ENCODE results near the gene PRR14.

PRR14 gene

DNA sequence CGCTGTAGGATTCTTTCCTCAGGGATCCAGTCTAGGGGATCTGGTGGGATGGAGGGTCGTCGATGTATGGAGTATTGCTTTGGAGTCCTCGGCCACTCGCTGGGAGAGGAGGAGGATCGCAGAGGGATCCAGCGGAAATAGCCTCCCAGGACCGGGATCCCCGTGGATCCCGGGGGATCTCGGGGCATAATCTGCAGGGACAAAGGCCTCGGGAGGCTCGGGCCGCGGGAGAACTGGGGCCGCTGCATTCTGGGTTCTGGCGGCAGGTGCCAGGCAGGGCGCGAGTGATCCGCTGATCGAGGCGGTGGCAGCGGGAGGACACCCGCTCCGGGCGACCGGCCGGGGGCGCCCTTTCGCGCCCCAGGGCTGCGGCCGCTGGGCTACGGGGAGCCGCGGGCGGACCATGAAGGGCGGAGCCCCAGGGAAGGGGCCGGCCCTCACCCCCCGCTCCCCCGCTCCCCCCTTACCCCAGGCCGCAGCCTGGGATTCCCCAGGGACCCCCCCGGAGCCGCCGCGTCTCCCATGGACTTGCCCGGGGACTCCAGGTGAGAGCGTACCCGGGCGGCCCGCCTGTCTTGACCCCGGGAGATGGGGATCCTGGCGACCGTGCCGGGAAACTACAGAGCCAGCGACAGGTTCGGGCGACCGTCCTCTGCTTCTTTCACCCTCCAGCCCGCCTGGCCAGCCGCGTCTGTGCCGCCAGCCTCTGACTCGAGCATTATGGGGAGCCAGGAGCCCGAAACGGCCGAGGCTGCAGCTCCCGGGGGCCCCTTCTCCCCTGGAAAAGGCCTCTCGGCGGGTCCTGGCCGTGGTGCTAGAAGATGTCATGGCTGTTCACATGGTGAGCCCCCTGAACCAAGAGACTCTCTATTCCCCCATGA, 604 bp downstream of the PRR14 start (continued):
- TF ChIP-seq, protein P1, sequence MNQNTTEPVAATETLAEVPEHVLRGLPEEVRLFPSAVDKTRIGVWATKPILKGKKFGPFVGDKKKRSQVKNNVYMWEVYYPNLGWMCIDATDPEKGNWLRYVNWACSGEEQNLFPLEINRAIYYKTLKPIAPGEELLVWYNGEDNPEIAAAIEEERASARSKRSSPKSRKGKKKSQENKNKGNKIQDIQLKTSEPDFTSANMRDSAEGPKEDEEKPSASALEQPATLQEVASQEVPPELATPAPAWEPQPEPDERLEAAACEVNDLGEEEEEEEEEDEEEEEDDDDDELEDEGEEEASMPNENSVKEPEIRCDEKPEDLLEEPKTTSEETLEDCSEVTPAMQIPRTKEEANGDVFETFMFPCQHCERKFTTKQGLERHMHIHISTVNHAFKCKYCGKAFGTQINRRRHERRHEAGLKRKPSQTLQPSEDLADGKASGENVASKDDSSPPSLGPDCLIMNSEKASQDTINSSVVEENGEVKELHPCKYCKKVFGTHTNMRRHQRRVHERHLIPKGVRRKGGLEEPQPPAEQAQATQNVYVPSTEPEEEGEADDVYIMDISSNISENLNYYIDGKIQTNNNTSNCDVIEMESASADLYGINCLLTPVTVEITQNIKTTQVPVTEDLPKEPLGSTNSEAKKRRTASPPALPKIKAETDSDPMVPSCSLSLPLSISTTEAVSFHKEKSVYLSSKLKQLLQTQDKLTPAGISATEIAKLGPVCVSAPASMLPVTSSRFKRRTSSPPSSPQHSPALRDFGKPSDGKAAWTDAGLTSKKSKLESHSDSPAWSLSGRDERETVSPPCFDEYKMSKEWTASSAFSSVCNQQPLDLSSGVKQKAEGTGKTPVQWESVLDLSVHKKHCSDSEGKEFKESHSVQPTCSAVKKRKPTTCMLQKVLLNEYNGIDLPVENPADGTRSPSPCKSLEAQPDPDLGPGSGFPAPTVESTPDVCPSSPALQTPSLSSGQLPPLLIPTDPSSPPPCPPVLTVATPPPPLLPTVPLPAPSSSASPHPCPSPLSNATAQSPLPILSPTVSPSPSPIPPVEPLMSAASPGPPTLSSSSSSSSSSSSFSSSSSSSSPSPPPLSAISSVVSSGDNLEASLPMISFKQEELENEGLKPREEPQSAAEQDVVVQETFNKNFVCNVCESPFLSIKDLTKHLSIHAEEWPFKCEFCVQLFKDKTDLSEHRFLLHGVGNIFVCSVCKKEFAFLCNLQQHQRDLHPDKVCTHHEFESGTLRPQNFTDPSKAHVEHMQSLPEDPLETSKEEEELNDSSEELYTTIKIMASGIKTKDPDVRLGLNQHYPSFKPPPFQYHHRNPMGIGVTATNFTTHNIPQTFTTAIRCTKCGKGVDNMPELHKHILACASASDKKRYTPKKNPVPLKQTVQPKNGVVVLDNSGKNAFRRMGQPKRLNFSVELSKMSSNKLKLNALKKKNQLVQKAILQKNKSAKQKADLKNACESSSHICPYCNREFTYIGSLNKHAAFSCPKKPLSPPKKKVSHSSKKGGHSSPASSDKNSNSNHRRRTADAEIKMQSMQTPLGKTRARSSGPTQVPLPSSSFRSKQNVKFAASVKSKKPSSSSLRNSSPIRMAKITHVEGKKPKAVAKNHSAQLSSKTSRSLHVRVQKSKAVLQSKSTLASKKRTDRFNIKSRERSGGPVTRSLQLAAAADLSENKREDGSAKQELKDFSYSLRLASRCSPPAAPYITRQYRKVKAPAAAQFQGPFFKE (tag by site-specific recombination; IDR thresholded peaks at IDR 0.05; ENCODE audit: borderline replicate concordance) = no peak
- TF ChIP-seq ZNF48 (tag by site-specific recombination; IDR thresholded peaks at IDR 0.05) = no peak
- 0 out of 2 replicates have a peak, but pooled peaks have one; percentile 16 for TF ChIP-seq ZEB2 (tag by site-specific recombination; IDR thresholded peaks at IDR 0.05)
- no peak for TF ChIP-seq ZNF311 (tag by site-specific recombination; IDR thresholded peaks at IDR 0.05; ENCODE audit: borderline replicate concordance)
- no peak for TF ChIP-seq BCL11A (tag by site-specific recombination; IDR thresholded peaks at IDR 0.05; ENCODE audit: low read depth)
- no peak for TF ChIP-seq ZNF776 (tag by site-specific recombination; IDR thresholded peaks at IDR 0.05; ENCODE audit: borderline replicate concordance)
- peak; percentile 64; the same call in 1 of the 2 replicates for TF ChIP-seq ZNF660 (tag by site-specific recombination; IDR thresholded peaks at IDR 0.05)
- TF ChIP-seq ZNF843 (tag by site-specific recombination; IDR thresholded peaks at IDR 0.05) = no peak; the same call in 1 of the 2 replicates
- no peak for TF ChIP-seq ZSCAN16 (tag by site-specific recombination; IDR thresholded peaks at IDR 0.05)
- TF ChIP-seq ZFP3 (tag by site-specific recombination; IDR thresholded peaks at IDR 0.05; ENCODE audit: low read depth) = no peak
- TF ChIP-seq, protein P2, sequence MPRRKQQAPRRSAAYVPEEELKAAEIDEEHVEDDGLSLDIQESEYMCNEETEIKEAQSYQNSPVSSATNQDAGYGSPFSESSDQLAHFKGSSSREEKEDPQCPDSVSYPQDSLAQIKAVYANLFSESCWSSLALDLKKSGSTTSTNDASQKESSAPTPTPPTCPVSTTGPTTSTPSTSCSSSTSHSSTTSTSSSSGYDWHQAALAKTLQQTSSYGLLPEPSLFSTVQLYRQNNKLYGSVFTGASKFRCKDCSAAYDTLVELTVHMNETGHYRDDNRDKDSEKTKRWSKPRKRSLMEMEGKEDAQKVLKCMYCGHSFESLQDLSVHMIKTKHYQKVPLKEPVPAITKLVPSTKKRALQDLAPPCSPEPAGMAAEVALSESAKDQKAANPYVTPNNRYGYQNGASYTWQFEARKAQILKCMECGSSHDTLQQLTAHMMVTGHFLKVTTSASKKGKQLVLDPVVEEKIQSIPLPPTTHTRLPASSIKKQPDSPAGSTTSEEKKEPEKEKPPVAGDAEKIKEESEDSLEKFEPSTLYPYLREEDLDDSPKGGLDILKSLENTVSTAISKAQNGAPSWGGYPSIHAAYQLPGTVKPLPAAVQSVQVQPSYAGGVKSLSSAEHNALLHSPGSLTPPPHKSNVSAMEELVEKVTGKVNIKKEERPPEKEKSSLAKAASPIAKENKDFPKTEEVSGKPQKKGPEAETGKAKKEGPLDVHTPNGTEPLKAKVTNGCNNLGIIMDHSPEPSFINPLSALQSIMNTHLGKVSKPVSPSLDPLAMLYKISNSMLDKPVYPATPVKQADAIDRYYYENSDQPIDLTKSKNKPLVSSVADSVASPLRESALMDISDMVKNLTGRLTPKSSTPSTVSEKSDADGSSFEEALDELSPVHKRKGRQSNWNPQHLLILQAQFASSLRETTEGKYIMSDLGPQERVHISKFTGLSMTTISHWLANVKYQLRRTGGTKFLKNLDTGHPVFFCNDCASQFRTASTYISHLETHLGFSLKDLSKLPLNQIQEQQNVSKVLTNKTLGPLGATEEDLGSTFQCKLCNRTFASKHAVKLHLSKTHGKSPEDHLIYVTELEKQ (tag by site-specific recombination; IDR thresholded peaks at IDR 0.05; ENCODE audit: borderline replicate concordance) = no peak
- TF ChIP-seq, protein P3, sequence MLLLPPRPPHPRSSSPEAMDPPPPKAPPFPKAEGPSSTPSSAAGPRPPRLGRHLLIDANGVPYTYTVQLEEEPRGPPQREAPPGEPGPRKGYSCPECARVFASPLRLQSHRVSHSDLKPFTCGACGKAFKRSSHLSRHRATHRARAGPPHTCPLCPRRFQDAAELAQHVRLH (tag by site-specific recombination; IDR thresholded peaks at IDR 0.05) = no peak
- TF ChIP-seq ZNF223 (tag by site-specific recombination; IDR thresholded peaks at IDR 0.05) = no peak; the same call in 1 of the 2 replicates
- TF ChIP-seq GLI4 (tag by site-specific recombination; IDR thresholded peaks at IDR 0.05) = no peak
- TF ChIP-seq, protein P4, sequence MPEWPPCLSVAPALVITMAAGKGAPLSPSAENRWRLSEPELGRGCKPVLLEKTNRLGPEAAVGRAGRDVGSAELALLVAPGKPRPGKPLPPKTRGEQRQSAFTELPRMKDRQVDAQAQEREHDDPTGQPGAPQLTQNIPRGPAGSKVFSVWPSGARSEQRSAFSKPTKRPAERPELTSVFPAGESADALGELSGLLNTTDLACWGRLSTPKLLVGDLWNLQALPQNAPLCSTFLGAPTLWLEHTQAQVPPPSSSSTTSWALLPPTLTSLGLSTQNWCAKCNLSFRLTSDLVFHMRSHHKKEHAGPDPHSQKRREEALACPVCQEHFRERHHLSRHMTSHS (tag by site-specific recombination; IDR thresholded peaks at IDR 0.05) = no peak
- TF ChIP-seq ZNF561 (tag by site-specific recombination; IDR thresholded peaks at IDR 0.05; ENCODE audit: borderline replicate concordance) = peak; percentile 52; the same call in 1 of the 2 replicates
- TF ChIP-seq ZNF473 (tag by site-specific recombination; IDR thresholded peaks at IDR 0.05) = no peak
- TF ChIP-seq, protein P5, sequence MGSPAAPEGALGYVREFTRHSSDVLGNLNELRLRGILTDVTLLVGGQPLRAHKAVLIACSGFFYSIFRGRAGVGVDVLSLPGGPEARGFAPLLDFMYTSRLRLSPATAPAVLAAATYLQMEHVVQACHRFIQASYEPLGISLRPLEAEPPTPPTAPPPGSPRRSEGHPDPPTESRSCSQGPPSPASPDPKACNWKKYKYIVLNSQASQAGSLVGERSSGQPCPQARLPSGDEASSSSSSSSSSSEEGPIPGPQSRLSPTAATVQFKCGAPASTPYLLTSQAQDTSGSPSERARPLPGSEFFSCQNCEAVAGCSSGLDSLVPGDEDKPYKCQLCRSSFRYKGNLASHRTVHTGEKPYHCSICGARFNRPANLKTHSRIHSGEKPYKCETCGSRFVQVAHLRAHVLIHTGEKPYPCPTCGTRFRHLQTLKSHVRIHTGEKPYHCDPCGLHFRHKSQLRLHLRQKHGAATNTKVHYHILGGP (tag by site-specific recombination; IDR thresholded peaks at IDR 0.05) = no peak
- TF ChIP-seq, protein P6, sequence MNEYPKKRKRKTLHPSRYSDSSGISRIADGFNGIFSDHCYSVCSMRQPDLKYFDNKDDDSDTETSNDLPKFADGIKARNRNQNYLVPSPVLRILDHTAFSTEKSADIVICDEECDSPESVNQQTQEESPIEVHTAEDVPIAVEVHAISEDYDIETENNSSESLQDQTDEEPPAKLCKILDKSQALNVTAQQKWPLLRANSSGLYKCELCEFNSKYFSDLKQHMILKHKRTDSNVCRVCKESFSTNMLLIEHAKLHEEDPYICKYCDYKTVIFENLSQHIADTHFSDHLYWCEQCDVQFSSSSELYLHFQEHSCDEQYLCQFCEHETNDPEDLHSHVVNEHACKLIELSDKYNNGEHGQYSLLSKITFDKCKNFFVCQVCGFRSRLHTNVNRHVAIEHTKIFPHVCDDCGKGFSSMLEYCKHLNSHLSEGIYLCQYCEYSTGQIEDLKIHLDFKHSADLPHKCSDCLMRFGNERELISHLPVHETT (tag by site-specific recombination; IDR thresholded peaks at IDR 0.05) = no peak
- TF ChIP-seq GLIS1 (tag by site-specific recombination; IDR thresholded peaks at IDR 0.05) = peak; percentile 92
- TF ChIP-seq ZFP37 (tag by site-specific recombination; IDR thresholded peaks at IDR 0.05) = no peak
- TF ChIP-seq REPIN1 (tag by site-specific recombination; IDR thresholded peaks at IDR 0.05; ENCODE audit: low read depth) = no peak
- 0 out of 2 replicates have a peak, but pooled peaks have one; percentile 39 for TF ChIP-seq ZBTB48 (tag by site-specific recombination; IDR thresholded peaks at IDR 0.05)
- TF ChIP-seq ZNF239 (tag by site-specific recombination; IDR thresholded peaks at IDR 0.05) = no peak
- no peak for TF ChIP-seq ZNF23 (tag by site-specific recombination; IDR thresholded peaks at IDR 0.05; ENCODE audit: borderline replicate concordance)
- TF ChIP-seq ZNF677 (tag by site-specific recombination; IDR thresholded peaks at IDR 0.05) = no peak
